Smooth muscle cell of the umbilical artery (primary cell): ENCODE data around the gene SLC25A25. TPM values are rescaled to one million over a fixed set of nuclear protein-coding genes. Genes with fewer than 3 reads are reported as not detected.

Source experiments
- total RNA-seq: library from RNA; depleted of rRNA; stranded (reverse); fragments of >200 nt; gene quantifications from 2 replicates; pipeline ENCODE4 v1.2.3, GENCODE V29; 2014

SLC25A25 gene
- total RNA-seq: 19.2 and 21.7 TPM in 2 replicates

GRCh38 chr9:128067645-128068385, at the start of gene SLC25A25:
SLC25A25 (plus strand) TSS chr9:128068232; CDS start chr9:128068320, 88 bp downstream.

GRCh38 chr9:128066713-128067644, 1.1 kb upstream of the SLC25A25 start, which contains the start of gene NAIF1:
NAIF1 (minus strand) TSS chr9:128067320; CDS start chr9:128067101, 219 bp downstream.

GRCh38 chr9:128127568-128127989, 59.5 kb downstream of the SLC25A25 start, which contains the start of gene PTGES2:
PTGES2 (minus strand) TSS chr9:128127729; CDS start chr9:128127717, 12 bp downstream.

GRCh38 chr9:128149001-128149701, 81.1 kb downstream of the SLC25A25 start, which contains the start of gene LCN2:
LCN2 (plus strand) TSS chr9:128149453; CDS start chr9:128149526, 73 bp downstream.

Other genes starting within 250 kb of the SLC25A25 start
- 16.0 and 31.6 TPM in 2 replicates for gene ENG, start 213.6 kb upstream of the SLC25A25 start, total RNA-seq
- 27.9 and 36.2 TPM in 2 replicates for gene AK1, start 190.6 kb upstream of the SLC25A25 start, total RNA-seq
- gene ST6GALNAC6, start 168.6 kb upstream of the SLC25A25 start, total RNA-seq: 20.5 and 25.0 TPM in 2 replicates
- 24.1 and 59.5 TPM in 2 replicates for gene ST6GALNAC4, start 151.2 kb upstream of the SLC25A25 start, total RNA-seq
- gene PIP5KL1, start 137.5 kb upstream of the SLC25A25 start, total RNA-seq: 1.5 and 2.3 TPM in 2 replicates
- 8.9 and 13.2 TPM in 2 replicates for gene DPM2, start 130.4 kb upstream of the SLC25A25 start, total RNA-seq
- gene EEIG1, start 87.2 kb upstream of the SLC25A25 start, total RNA-seq: 10.1 and 20.0 TPM in 2 replicates
- 8.2 and 11.6 TPM in 2 replicates for gene NAIF1, start 912 bp upstream of the SLC25A25 start, total RNA-seq
- gene PTGES2, start 59.5 kb downstream of the SLC25A25 start, total RNA-seq: 53.4 and 70.1 TPM in 2 replicates
- gene LCN2, start 81.2 kb downstream of the SLC25A25 start, total RNA-seq: not detected in 2 replicates
- gene BBLN, start 92.0 kb downstream of the SLC25A25 start, total RNA-seq: 40.9 and 47.8 TPM in 2 replicates
- 17.2 and 42.0 TPM in 2 replicates for gene CIZ1, start 123.3 kb downstream of the SLC25A25 start, total RNA-seq
- 9.5 and 14.2 TPM in 2 replicates for gene DNM1, start 135.1 kb downstream of the SLC25A25 start, total RNA-seq
- 146 and 160 TPM in 2 replicates for gene GOLGA2, start 207.8 kb downstream of the SLC25A25 start, total RNA-seq
- gene SWI5, start 208.0 kb downstream of the SLC25A25 start, total RNA-seq: 34.6 and 38.0 TPM in 2 replicates